SU-DHL-6 (cell line): ENCODE results near the gene ZNF593.

Experiments used
- H2AFZ ChIP-seq: fragments of 200-600 bp; sonication (generic); 2 replicates; pipeline ENCODE4 v1.6.1; 2014; ENCODE audit warnings: low read depth, mild to moderate bottlenecking, moderate library complexity, mixed read lengths, antibody characterized with exemption, low read length; ENCODE audit not compliant: severe bottlenecking
- H3F3A ChIP-seq: fragments of 200-600 bp; shearing (Covaris generic); 2 replicates; pipeline ENCODE4 v1.6.0; 2016; ENCODE audit warnings: antibody characterized with exemption, mild to moderate bottlenecking; ENCODE audit not compliant: insufficient read depth
- H3K27ac ChIP-seq: fragments of 200-600 bp; sonication (generic); 2 replicates; pipeline ENCODE4 v1.5.1; 2016; ENCODE audit warnings: low read depth, mild to moderate bottlenecking, low read length, moderate library complexity, mixed read lengths
- H3K27me3 ChIP-seq: fragments of 200-600 bp; sonication (generic), shearing (Covaris generic); 2 replicates; pipeline ENCODE4 v1.6.0; 2014; ENCODE audit warnings: mild to moderate bottlenecking, low read length
- H3K36me3 ChIP-seq: fragments of 200-600 bp; sonication (generic); 2 replicates; pipeline ENCODE4 v1.6.1; 2014; ENCODE audit warnings: mild to moderate bottlenecking, low read length, mixed read lengths
- H3K4me2 ChIP-seq: fragments of 300-600, 200-600 bp; shearing (Covaris generic), sonication (generic); 2 replicates; pipeline ENCODE4 v1.6.0; 2014; ENCODE audit warnings: low read length, low read depth, mild to moderate bottlenecking; ENCODE audit not compliant: poor library complexity, severe bottlenecking
- H3K4me3 ChIP-seq: fragments of 200-600 bp; sonication (generic); 2 replicates; pipeline ENCODE4 v1.5.1; 2014; ENCODE audit warnings: antibody characterized with exemption, low read length, mild to moderate bottlenecking, mixed read lengths; ENCODE audit not compliant: insufficient read depth, poor library complexity, severe bottlenecking
- H3K79me2 ChIP-seq: fragments of 200-600 bp; sonication (generic); 2 replicates; pipeline ENCODE4 v1.6.1; 2014; ENCODE audit warnings: mild to moderate bottlenecking, low read length, moderate library complexity; ENCODE audit not compliant: insufficient read depth
- H3K9ac ChIP-seq: fragments of 200-600 bp; sonication (generic); 2 replicates; pipeline ENCODE4 v1.7.0; 2014; ENCODE audit warnings: mild to moderate bottlenecking, low read length
- H3K9me2 ChIP-seq: fragments of 200-600 bp; sonication (generic); replicated peaks from 2 replicates; pipeline ENCODE4 v1.6.1; 2014; ENCODE audit warnings: low read length; ENCODE audit not compliant: insufficient read depth
- H3K9me3 ChIP-seq: fragments of 200-600 bp; sonication (generic); 2 replicates; pipeline ENCODE4 v1.6.1; 2014; ENCODE audit warnings: low read length, mixed read lengths; ENCODE audit not compliant: insufficient read depth
- H4K20me1 ChIP-seq: fragments of 200-600 bp; sonication (generic); 2 replicates; pipeline ENCODE4 v1.6.1; 2014; ENCODE audit warnings: low read depth, mild to moderate bottlenecking, antibody characterized with exemption, low read length, moderate library complexity, mixed read lengths
- EZH2phosphoT487 ChIP-seq: fragments of 200-600 bp; sonication (generic), shearing (Covaris generic); conservative IDR thresholded peaks from 2 replicates; pipeline ENCODE4 v1.6.1; 2018; ENCODE audit warnings: mild to moderate bottlenecking, antibody characterized with exemption, low read length, moderate library complexity, mixed read lengths
- TF ChIP-seq, protein P1 (sequence below): fragments of 200-600 bp; sonication (generic); IDR thresholded peaks from one replicate; pipeline ENCODE4 v1.5.1; 2017; ENCODE audit warnings: antibody characterized with exemption, mild to moderate bottlenecking, low read length, moderate library complexity; ENCODE audit not compliant: insufficient read depth, poor library complexity, severe bottlenecking

Gene ZNF593

DNA sequence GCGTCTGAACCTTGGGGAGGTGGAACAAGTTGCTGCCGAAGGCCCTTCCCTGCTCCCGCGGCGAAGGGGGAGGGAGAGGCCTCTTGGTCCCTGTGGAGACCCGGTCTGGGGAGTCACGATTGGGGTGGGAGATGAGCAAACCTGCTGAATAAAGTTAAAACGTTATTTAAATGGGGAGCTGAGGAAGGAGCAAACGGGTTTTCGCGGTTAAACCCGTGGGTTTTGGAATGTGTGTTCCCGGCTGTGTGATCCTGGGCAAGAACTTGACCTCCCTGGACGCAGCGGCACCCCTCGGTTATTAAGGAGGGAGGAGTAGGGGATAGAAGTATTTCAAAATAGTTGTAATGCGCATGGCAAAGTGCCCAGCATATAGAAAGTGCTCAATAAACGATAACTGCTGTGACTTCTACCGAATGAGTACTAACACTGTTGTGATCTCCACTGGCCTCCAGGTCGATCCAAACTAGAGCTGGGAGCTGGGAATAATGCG, 7.4 kb upstream of the ZNF593 start:
- no peak overlapping the region for H2AFZ ChIP-seq
- TF ChIP-seq, protein P1, sequence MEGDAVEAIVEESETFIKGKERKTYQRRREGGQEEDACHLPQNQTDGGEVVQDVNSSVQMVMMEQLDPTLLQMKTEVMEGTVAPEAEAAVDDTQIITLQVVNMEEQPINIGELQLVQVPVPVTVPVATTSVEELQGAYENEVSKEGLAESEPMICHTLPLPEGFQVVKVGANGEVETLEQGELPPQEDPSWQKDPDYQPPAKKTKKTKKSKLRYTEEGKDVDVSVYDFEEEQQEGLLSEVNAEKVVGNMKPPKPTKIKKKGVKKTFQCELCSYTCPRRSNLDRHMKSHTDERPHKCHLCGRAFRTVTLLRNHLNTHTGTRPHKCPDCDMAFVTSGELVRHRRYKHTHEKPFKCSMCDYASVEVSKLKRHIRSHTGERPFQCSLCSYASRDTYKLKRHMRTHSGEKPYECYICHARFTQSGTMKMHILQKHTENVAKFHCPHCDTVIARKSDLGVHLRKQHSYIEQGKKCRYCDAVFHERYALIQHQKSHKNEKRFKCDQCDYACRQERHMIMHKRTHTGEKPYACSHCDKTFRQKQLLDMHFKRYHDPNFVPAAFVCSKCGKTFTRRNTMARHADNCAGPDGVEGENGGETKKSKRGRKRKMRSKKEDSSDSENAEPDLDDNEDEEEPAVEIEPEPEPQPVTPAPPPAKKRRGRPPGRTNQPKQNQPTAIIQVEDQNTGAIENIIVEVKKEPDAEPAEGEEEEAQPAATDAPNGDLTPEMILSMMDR = no peak
- no peak for TF ChIP-seq EZH2phosphoT487
- no peaks in the 10 kb centered on the region for H3K79me2 ChIP-seq
- H3K9ac ChIP-seq = no peak overlapping the region
- no peaks in the 10 kb centered on the region for H3K27me3 ChIP-seq
- no peaks in the 10 kb centered on the region for H3K36me3 ChIP-seq
- H3K9me3 ChIP-seq = no peaks in the 10 kb centered on the region
- no peaks in the 10 kb centered on the region for H4K20me1 ChIP-seq
- H3K27ac ChIP-seq = no peak overlapping the region
- H3K4me3 ChIP-seq = no peak overlapping the region
- peak overlapping the region; percentile 31 for H3K4me2 ChIP-seq
- H3K9me2 ChIP-seq = no peaks in the 10 kb centered on the region
- H3F3A ChIP-seq = no peaks in the 10 kb centered on the region

DNA sequence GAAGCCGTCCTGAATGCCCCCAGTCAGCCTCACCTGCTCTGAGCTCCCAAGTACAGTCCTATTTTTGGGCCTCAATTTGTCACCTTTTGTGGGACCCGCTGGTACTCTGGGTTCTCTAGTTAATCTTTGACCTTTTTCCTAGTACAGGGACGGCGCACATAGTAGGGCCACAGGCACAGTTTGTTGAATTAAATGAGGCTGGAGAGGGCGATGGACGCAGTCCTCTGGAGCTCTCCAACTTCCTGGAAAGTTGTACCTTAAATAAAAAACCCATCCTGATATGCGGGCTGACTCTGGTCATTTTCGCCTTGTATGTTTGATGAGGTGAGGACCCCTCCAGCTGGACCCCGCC, 6.0 kb upstream of the ZNF593 start:
- Histone ChIP-seq H3K79me2 (no peaks in the 10 kb centered on the region), H3K9me2 (no peaks in the 10 kb centered on the region), H3K36me3 (no peaks in the 10 kb centered on the region), H3F3A (no peaks in the 10 kb centered on the region), H3K9me3 (no peaks in the 10 kb centered on the region), H3K27me3 (no peaks in the 10 kb centered on the region), H3K9ac (no peak overlapping the region), H3K4me2 (no peak overlapping the region), H3K4me3 (no peak overlapping the region), H2AFZ (no peak overlapping the region), H3K27ac (no peak overlapping the region), H4K20me1 (no peaks in the 10 kb centered on the region)
- TF ChIP-seq EZH2phosphoT487 = no peak
- TF ChIP-seq, protein P1 = no peak

DNA sequence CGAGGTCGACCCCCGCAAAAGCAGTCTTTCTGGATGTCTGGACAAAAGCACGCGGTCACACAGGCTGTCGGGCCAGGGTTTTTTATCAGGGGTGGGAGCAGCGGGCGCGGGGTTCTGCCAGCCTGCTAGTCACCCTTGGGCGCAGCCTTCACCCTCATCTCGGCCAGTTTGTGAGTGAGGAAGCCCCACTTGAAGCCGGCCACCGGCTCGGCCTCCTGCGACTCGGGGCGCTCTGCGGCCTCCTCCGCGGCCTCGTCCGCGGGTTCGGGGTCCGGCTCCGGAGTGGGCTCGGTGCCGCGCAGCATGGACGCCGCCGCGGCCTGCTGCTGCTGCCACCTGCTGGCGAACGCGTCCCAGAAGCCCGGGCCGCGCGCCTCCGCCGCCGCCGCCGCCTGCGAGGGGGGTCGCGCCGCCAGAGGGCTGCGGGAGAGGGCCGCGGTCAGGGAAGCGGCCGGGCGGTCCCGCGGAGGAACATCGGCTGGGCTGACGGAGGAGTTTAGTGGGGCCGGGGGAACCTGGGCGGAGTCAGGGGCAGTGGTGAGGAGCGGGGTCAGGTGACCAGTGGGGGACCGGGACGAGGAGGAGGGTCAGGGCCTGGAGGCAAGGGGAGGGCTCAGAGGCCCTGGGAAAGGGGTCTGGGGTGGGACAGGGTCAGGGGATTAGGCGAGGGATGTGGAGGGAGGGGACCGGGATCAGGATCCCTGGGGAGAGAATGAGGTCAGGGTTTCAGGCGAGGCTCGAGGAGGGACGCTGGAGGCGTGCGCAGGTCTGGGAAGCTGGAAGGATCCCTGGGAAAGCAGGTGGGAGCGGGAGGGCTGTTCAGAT, 5.5 kb upstream of the ZNF593 start:
- H3K79me2 ChIP-seq = no peaks in the 10 kb centered on the region
- H3K36me3 ChIP-seq = no peaks in the 10 kb centered on the region
- no peaks in the 10 kb centered on the region for H3K9me3 ChIP-seq
- H2AFZ ChIP-seq = no peak overlapping the region
- no peak overlapping the region for H3K27ac ChIP-seq
- TF ChIP-seq, protein P1 = peak; percentile 22
- TF ChIP-seq EZH2phosphoT487 = no peak
- no peak overlapping the region for H3K4me3 ChIP-seq
- H3K9ac ChIP-seq = no peak overlapping the region
- no peak overlapping the region for H3K4me2 ChIP-seq
- no peaks in the 10 kb centered on the region for H3F3A ChIP-seq
- no peaks in the 10 kb centered on the region for H4K20me1 ChIP-seq
- no peaks in the 10 kb centered on the region for H3K27me3 ChIP-seq
- H3K9me2 ChIP-seq = no peaks in the 10 kb centered on the region
